Stimulated activated CD8-positive, alpha-beta memory T cell treated with anti-CD3 and anti-CD28 coated beads, Interleukin-12 subunit alpha, Interleukin-12 subunit beta, amount 100 ng/mL, for 24 hours (primary cell): Measurements from ENCODE around the gene MCF2L.

Experiments
- DNase-seq: peaks from one replicate; pipeline ENCODE4 v3.0.0-alpha.2; 2020; ENCODE audit errors: extremely low read depth

The MCF2L gene

DNA sequence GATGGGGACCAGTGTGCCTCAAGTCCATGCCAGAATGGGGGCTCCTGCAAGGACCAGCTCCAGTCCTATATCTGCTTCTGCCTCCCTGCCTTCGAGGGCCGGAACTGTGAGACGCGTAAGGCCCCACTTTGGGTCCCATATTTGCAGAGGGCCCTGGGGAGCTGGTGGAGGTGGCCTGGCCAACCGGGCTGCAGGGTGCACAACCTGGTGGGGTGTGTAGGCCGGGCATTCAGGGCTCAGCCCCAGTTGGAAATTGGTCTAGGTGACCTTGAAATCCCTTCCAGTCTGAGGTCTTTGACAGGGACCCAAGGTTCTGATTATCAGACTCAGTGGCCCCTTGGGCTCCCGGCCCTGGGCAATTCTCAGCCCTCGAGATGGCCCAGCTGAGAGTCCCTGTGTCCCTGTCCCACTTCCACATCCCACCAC, 144.8 kb downstream of the MCF2L start:
- DNase-seq: no peak

DNA sequence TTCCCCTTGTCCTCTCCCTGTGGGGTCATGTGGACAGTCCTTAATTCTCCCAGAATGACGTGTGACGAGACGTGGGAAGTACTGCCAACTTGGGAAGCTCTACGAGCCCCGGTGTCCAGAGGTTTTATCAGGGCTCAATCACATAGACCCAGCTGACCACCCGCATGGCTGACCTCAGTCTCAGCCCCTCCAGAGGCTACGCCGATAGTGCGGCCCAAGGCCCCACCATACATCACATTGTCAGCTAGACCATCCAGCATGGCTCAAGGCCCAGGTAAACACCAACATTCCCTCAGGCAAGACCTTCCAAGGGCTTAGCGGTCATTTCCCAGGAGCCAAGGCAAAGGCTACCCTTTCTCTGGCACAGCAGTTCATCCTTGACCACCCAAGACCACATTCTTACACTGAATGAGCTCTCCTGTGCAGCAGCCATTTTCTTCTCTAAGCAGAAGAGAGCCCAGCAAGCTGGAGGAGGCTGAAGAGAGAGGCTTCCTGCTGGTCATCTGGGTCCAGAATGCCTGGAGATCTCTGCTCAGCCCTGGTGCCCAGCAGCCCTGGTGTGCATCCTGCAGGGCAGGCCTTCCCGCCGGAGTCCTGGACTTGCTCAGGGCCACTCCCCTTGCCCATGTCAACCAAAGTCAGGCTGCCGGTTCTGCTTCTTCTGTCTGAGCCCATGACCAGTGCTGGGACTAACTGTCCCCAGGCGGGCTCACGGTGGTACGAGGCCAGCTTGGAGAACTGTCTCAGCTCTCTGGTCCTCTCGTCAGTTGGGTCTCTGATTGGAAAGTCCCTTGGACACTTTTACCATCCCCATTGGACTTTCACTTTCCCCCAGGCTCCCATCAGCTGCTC, 145.7 kb downstream of the MCF2L start:
- DNase-seq: no peak

DNA sequence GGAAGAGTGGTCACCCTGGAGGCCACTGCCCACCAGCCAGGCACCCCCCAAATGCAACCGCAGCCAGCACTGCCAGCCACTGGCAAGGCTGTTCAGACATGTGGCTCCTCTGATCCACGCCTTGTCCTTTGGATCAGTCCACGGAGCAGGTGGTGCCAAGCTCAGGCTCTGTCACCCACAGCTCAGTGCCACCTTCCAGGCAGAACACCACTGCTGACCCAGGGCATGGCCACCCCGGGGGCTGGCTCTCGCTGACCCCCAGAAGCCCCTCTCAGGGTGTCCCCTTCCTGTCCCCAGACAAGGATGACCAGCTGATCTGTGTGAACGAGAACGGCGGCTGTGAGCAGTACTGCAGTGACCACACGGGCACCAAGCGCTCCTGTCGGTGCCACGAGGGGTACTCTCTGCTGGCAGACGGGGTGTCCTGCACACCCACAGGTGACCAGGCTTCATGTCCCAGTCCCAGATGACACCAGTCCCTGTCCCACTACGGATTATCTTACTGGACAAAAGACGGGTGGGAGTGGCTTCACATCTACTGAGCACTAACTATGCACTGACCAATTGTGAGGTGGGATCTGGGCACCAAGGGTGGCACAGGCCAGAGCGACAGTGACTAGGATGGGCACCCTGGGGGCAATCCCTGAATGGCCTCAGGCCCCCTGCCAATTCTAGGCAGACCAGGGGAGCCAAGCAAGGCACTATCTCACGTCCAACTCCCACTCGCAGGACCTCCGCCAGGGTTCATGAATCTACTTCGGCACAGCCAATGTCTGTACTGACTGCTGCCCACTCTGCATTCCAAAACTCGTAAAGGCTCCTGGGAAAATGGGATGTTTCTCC, 146.6 kb downstream of the MCF2L start:
- DNase-seq: no peak

DNA sequence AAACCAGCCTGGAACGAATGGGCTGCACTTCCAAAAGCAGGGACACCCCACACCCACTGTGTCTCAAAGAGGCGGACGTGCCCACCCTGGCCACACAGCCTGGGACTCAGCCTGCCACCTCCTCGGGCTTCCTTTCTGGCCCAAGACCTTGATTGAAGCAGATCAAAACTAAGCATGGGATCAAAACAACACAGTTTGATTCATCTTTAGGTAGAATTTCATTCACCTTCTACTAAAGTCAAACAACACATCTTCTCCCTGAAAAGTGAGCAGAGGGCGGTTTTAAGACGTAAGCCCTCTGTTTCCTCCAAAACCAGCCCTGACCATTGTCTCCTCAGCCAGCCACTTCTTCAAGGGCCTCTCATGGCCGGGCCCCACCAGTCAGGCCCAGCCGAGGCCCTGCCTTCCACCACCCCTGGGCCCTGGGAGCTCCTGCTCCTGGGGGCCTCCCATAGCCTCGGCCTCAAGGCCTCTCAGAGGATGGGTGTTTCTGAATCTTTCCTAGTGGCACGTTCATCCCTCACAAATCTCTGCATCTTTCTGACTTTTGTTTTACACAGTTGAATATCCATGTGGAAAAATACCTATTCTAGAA, 147.3 kb downstream of the MCF2L start:
- DNase-seq: no peak

DNA sequence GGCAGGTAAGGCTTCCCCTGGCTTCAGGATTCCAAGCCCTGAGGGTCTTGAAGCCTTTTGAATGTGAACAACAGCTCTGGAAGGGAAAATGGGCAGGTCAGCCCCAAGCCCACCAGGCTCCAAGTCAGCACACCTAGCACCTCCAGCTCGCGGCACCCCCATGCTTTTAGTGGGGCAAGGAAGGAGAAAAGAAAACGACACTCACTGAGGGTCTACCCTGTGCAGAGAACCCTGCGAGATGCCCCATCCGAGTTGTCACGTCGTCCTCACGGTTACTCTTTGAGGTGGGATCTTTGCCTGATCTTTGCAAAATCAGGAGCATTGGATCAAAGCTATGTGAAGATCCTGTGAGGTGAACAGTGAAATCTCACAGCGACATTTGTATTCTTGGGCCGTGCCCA, 147.9 kb downstream of the MCF2L start:
- DNase-seq: no peak

DNA sequence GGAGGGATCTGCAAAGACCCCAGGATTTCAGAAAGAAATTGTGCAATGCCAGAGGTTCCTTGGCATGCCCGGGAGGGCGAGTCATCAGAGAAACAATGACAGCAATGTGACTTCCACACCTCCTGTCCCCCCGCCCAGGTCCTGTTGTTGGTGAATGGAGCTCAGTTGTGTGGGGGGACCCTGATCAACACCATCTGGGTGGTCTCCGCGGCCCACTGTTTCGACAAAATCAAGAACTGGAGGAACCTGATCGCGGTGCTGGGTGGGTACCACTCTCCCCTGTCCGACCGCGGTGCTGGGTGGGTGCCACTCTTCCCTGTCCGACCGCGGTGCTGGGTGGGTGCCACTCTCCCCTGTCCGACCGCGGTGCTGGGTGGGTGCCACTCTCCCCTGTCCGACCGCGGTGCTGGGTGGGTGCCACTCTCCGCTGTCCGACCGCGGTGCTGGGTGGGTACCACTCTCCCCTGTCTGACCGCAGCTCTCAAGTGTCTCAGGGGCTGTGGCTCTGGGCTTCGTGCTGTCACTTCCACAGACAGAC, 148.4 kb downstream of the MCF2L start:
- DNase-seq: no peak

DNA sequence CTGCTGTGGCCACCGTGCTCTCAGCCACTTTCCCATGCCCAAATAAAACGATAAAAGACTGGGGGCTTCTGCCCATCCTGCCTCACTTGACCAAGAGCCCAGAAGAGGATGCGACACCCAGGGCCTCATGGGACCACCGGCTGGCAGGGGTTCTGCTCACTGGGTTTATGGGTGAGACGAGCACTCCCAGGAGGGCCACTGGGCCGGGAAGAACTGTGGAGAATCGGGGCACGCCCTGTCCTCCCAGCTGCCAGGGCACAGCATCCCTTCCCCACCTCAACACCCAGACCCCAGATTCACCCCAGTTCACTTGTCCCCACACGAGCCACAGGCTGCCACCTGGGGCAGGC, 148.9 kb downstream of the MCF2L start:
- DNase-seq: no peak

DNA sequence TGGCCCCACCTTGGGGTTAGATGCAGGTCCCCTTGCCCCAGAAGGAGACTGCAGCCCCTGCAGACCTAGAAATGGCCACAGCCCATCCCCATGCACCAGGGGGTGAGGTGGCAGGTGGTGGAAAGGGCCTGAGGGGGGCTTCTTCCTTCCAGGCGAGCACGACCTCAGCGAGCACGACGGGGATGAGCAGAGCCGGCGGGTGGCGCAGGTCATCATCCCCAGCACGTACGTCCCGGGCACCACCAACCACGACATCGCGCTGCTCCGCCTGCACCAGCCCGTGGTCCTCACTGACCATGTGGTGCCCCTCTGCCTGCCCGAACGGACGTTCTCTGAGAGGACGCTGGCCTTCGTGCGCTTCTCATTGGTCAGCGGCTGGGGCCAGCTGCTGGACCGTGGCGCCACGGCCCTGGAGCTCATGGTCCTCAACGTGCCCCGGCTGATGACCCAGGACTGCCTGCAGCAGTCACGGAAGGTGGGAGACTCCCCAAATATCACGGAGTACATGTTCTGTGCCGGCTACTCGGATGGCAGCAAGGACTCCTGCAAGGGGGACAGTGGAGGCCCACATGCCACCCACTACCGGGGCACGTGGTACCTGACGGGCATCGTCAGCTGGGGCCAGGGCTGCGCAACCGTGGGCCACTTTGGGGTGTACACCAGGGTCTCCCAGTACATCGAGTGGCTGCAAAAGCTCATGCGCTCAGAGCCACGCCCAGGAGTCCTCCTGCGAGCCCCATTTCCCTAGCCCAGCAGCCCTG, 149.4 kb downstream of the MCF2L start:
- no peak for DNase-seq

DNA sequence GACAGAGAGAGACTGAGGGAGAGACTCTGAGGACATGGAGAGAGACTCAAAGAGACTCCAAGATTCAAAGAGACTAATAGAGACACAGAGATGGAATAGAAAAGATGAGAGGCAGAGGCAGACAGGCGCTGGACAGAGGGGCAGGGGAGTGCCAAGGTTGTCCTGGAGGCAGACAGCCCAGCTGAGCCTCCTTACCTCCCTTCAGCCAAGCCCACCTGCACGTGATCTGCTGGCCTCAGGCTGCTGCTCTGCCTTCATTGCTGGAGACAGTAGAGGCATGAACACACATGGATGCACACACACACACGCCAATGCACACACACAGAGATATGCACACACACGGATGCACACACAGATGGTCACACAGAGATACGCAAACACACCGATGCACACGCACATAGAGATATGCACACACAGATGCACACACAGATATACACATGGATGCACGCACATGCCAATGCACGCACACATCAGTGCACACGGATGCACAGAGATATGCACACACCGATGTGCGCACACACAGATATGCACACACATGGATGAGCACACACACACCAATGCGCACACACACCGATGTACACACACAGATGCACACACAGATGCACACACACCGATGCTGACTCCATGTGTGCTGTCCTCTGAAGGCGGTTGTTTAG, 150.3 kb downstream of the MCF2L start:
- DNase-seq: no peak

DNA sequence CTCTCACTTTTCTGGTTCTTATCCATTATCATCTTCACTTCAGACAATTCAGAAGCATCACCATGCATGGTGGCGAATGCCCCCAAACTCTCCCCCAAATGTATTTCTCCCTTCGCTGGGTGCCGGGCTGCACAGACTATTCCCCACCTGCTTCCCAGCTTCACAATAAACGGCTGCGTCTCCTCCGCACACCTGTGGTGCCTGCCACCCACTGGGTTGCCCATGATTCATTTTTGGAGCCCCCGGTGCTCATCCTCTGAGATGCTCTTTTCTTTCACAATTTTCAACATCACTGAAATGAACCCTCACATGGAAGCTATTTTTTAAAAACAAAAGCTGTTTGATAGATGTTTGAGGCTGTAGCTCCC, 150.8 kb downstream of the MCF2L start:
- DNase-seq: no peak

DNA sequence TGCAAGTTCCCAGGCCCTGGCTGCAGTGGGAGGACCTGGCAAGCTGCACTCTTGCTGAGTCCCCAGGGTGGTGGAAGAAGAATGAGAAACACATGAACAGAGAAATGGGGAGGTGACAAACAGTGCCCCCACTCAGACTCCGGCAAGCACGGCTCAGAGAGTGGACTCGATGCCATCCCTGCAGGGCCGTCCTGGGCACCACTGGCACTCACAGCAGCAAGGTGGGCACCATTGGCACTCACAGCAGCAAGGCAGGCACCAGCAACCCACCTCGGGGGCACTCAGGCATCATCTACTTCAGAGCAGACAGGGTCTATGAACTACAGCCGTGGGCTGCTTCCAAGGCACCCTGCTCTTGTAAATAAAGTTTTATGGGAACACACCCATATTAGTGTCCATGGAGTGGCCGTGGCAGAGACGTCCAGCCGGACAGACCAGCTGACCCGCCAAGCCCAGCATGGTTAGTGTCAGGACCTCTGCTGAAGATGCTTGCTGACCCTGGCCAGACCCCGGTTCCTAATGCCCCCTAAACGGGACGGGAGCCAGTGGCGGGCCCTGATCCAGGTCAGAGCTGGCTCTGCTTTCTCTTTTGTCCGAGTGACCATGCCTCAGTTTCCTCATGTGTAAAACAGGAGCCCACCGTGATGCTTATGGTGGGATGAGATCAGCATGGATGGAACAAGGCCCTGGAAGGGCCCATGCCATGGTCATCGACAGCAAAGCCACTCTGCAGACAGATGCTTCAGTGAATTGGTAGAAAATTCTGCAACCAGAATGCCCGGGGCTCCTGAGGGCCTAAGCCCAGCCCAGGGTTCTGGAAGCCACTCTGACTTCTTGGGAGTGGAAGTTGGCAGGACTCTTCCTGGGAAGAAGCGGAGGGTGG, 151.5 kb downstream of the MCF2L start:
- DNase-seq: no peak

DNA sequence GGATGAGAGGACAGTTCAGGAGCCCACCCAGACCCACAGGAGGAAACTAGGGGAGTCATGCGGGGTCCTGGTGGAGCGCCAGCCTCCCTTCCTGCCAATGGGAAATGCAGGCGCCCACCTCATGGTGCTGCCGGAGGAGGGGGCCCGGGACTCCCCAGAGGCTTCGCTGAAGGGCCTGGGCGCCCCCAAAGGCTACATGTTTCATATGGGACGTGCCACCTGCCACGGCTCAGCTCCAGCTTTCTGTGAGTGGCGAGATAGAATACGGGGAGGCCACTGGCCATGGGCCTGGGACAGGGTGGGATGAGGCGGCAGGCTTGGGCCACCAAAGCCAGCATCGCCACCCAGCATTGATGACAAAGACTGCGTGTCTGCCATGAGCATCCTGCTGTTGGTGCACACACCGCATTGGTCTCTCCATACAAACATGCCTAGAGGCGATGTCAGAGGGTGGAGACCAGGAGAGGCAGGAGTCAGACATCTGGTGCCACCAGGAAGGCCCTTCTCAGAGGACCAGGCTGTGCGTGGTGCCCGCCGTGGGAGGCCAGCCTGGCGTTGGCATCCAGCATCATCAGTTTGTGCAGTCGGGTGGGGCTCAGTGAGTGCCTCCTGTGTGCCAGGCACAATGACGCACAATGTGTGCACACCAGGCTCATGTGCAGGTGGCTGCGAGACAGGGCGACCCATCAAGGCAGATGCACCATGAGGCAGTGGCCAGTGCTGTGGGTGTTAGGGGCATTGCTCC, 152.3 kb downstream of the MCF2L start:
- DNase-seq: no peak

DNA sequence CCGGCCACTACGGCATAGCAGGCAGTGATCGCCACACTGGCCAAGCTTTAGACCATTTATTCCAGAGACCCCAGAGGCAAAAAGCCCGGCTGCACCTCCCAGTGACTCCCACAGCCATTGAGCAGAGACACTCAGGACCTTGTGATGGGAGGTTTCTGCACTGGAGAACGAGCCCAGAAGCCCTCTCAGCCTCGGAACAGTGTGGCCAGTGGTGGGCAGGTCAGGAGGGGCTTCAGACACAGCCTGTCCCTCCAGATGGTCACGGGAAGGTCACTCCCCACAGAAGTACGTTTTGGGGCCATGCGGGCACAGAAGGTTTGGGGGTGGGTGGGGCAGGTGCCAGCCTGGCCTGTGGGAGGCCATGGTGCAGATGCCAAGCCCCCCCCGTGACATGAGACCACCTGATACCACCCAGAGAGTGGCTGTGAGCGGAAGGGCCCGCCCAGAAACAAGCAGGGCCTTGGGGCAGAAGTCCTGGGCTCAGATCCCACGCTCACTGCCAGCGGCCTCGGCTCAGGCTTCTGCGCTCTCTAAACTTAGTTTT, 153.0 kb downstream of the MCF2L start:
- DNase-seq: no peak

DNA sequence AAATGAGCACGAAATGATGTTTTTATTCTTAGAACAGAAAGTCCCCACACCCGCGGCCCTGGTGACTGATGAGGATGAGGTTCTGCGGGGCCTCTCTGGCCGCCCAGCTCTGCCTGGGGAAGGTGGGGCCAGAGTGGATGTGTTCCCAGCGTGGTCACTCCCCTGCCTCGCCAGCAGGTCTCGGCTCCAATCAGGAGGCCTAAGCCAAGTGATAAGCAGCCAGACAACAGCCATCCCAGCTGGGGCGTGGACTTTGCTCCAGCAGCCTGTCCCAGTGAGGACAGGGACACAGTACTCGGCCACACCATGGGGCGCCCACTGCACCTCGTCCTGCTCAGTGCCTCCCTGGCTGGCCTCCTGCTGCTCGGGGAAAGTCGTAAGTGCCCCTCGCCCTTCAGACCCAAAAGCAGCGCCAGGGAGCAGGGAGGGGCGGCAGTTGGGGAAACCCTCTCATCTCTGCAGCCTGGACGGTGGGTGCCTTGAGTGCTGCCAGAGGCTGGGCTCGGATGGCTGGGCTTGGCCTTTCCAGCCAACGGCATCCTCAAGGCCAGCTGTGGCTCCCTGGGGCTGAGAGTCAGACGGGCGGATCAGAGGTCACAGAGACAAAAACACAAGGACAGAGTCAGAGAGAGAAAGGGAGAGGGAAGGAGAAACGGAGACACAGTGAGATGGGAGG, 153.7 kb downstream of the MCF2L start, which contains the start of gene F10:
Gene F10, plus strand, starts transcription at position 250 of the 676 bp plus-strand sequence. Its CDS starts 57 bp downstream, at position 307.
- DNase-seq: no peak

DNA sequence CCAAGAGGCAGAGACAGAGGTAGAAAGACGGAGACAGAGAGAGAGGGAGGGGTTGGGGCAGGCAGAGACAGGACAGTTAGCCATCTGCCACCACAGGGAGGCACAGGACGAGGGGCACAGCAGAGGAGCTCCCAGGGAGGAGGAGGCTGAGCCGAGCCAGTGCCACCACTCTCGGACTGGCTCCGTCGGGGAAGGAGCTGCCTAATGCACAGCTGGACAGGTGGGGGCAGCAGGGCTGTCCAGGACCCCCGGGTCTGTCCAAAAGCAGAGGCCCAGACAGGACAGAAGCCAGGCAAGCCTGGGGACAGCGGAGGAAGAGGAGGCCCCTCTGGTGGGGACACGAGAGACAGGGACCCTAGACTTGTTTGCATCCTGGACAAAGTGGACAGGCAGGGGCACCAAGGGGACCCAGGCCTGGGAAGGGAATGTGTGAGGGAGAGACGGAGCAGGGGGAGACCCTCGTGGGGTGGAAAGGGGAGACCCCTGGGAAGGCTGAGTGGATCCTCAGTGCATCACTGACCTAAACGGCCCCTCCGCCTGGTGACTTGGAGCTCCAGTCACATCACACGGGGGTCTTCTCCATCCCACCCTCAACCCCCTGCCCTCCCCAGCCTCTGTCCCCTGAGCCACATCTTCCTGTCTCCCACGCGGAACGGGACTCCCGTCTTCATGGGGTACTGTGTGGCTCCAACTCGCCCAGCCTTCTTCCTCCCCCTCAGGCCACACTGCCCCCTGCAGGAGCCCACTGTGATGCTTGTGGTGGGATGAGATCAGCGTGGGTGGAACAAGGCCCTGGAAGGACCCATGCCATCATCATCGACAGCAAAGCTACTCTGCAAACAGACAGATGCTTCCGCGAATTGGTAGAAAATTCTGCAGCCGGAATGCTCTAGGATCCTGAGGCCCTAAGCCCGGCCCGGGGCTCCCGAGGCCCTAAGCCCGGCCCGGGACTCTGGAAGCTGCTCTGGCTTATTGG, 154.5 kb downstream of the MCF2L start:
- no peak for DNase-seq

DNA sequence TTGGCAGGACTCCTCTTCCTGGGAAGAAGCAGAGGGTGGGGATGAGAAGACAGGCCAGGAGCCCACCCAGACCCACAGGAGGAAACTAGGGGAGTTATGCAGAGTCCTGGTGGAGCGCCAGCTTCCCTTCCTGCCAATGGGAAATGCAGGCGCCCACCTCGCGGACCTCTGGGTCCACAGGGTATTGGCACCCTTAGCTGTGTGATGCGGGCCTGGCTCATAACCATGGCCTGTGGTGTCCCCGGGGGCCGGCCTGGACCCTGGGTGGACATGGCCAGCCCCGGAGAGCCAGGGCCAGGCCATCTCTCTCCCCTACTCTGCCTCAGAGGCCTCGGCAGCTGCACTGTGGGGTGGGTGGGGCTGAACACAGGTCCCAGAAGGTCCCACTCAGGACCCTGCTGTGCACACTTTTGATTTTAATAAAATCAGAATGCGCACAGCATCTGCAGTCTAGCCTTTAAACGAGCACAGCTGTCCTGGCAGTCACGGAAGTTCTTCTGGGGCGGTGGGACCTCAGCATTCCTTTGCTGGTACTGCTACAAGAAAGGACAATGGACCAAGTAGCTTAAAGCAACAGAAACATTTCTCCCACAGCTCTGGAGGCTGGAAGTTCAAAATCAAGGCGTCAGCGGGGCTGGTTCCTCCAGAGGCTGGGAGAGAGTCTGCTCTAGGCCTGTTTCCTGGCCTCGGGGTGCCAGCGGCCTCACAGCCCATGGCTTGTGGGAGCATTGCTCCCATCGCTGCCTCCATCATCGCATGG, 155.4 kb downstream of the MCF2L start:
- no peak for DNase-seq
